Esophagus muscularis mucosa (tissue), 4 donors: ENCODE data around the gene RPS6KA5. TPM values are rescaled to one million over a fixed set of nuclear protein-coding genes. Genes with fewer than 3 reads are reported as not detected.

Experiments
- DNase-seq: peaks from one replicate; pipeline ENCODE4 v3.0.0-alpha.2; 2017; ENCODE audit errors: extremely low spot score
- H3K27ac ChIP-seq, 4 donors: fragments of 200-600 bp; sonication (generic); replicated peaks in 1 of 4; 1 replicate in 3 of 4; 2 replicates in 1 of 4; pipeline ENCODE4 v1.5.1; 2016 to 2019; ENCODE audit warnings: mild to moderate bottlenecking in 1 of 4
- H3K27me3 ChIP-seq, 4 donors: fragments of 200-600 bp; sonication (generic); one replicate each; pipeline versions ENCODE4 v1.5.1 to v1.6.0; 2016 to 2019
- H3K36me3 ChIP-seq, 4 donors: fragments of 200-600 bp; sonication (generic); one replicate each; pipeline ENCODE4 v1.5.1; 2016 to 2019
- H3K4me1 ChIP-seq, 4 donors: fragments of 200-600 bp; sonication (generic); one replicate each; pipeline ENCODE4 v1.5.1; 2016 to 2019
- H3K4me3 ChIP-seq, 4 donors: fragments of 200-600 bp; sonication (generic); 1 replicate in 2 of 4; 2 replicates in 2 of 4; pipeline ENCODE4 v1.5.1; 2016 to 2019; ENCODE audit warnings: mild to moderate bottlenecking in 4 of 4, moderate library complexity in 1 of 4
- H3K9me3 ChIP-seq, 4 donors: fragments of 200-600 bp; sonication (generic); 1 replicate in 3 of 4; 2 replicates in 1 of 4; pipeline ENCODE4 v1.5.1; 2016 to 2019
- EP300 ChIP-seq: sonication (generic); formaldehyde crosslinking; IDR thresholded peaks from one replicate; pipeline ENCODE4 v1.6.1; 2017; ENCODE audit warnings: antibody characterized with exemption
- POLR2A ChIP-seq: fragments of 450-650 bp; IDR thresholded peaks from one replicate; pipeline ENCODE4 v1.6.1; 2017; ENCODE audit warnings: antibody characterized with exemption, moderate library complexity, mild to moderate bottlenecking, low read depth
- POLR2AphosphoS5 ChIP-seq, 2 donors: sonication (generic); formaldehyde crosslinking; IDR thresholded peaks; one replicate each; pipeline ENCODE4 v1.6.1; 2017; ENCODE audit warnings: antibody characterized with exemption in 2 of 2
- WGBS: methylation state at CpG from one replicate; pipeline ENCODE4 v1.1.5; 2018; 5-methylcytosine and 5-hydroxymethylcytosine counted together
- intact Hi-C: fragments of 100-400 bp; cut with DNase I; formaldehyde crosslinking; loops from one replicate; pipeline ENCODE4 v1.15.1; 2023
- total RNA-seq, 4 donors: library from RNA; depleted of rRNA; stranded (reverse); fragments of >200 nt; gene quantifications; one replicate each; pipeline versions ENCODE4 v1.1.0 to v1.2.1, GENCODE V29; 2016
- TF ChIP-seq, protein P1 (sequence below), 3 experiments: fragments of 200-600 bp in 2 of 3; fragments of 450-650 bp in 1 of 3; sonication (generic) in 2 of 3; IDR thresholded peaks; one replicate each; pipeline ENCODE4 v1.5.1; 2017 to 2019; ENCODE audit warnings: antibody characterized with exemption in 3 of 3, mild to moderate bottlenecking in 2 of 3, moderate library complexity in 1 of 3

RPS6KA5 gene
- total RNA-seq, 4 donors from 2014 or later = 30.8 to 40.6 (median 35.0) TPM

DNA sequence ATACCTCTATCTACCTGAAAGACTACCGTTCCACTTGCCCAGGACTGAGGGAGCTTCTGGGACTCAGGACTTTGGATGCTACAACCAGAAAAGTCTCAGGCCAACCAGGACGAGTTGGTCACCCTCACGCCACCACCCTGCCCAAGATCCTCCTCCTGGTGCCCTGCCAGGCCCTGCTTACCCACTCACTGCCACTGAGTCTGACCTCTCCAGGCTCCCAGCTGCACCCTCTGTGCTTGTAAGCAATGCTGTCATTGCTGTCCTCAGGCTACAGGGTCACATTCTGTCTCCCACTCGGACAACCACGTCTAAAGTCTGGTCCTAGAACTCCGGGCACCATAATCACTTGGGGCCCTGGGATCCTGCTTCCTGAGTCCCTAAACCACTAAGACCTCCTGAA is 253.4 kb downstream of the RPS6KA5 start:
- Histone ChIP-seq H3K4me1 (peaks cover 53 to 80% (median 63%) of the 10 kb centered on the region in 4 donors), H3K27ac (peak overlapping the region in 3 of 4 donors; percentile 52 to 71 (median 68)), H3K4me3 (no peak overlapping the region), H3K9me3 (no peaks in the 10 kb centered on the region), H3K36me3 (peaks cover 0 to 3% (median 0%) of the 10 kb centered on the region in 4 donors), H3K27me3 (no peaks in the 10 kb centered on the region)
- no peak for TF ChIP-seq POLR2A
- no peak for TF ChIP-seq EP300
- TF ChIP-seq, protein P1, sequence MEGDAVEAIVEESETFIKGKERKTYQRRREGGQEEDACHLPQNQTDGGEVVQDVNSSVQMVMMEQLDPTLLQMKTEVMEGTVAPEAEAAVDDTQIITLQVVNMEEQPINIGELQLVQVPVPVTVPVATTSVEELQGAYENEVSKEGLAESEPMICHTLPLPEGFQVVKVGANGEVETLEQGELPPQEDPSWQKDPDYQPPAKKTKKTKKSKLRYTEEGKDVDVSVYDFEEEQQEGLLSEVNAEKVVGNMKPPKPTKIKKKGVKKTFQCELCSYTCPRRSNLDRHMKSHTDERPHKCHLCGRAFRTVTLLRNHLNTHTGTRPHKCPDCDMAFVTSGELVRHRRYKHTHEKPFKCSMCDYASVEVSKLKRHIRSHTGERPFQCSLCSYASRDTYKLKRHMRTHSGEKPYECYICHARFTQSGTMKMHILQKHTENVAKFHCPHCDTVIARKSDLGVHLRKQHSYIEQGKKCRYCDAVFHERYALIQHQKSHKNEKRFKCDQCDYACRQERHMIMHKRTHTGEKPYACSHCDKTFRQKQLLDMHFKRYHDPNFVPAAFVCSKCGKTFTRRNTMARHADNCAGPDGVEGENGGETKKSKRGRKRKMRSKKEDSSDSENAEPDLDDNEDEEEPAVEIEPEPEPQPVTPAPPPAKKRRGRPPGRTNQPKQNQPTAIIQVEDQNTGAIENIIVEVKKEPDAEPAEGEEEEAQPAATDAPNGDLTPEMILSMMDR (IDR thresholded peaks at IDR 0.05) = no peak
- no peak for TF ChIP-seq POLR2AphosphoS5 (IDR thresholded peaks at IDR 0.05)
- intact Hi-C loops = no loop called here
- 80% methylated on average over 5 of the region's 6 CpGs for WGBS
- no peak for DNase-seq

DNA sequence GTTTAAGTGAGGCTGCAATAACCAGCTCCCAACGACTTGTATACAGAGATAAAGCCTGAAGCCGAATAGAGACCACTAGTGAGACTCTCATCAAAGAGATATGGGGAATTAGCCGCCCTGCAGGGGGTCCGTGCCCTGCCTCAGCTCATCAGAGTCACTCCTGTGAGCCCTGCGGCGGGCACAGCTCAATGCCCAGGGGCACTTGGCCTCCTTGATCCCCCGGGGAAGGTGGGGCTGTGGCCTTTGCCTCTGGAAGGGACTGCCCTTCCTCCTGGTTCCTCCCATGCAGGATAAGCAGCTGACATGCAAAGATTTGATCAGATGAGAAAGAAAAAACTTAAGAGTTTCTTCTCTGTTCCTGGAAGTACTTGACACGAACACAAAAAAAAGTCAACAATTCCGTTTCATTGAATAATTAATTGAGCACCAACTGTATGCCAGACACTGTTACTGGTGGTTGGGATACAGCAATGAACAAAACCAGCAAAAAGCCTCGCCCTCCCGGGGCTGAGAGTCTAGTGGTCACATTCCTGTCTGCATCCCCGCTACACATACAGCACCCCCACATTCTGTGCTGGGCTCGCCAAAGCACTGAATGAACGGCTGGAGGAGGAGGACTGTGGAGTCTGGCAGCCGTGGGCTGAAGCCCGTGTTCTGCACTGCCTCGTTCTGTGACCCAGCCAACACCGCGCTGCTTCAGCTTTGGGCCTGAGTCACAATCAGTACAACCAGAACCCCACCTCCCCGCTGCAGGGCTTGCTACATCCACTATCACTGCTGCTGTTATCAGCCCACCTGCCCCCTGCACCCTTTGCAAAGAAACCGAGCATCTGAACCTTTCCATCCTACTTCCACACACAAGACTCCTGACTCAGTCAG is 254.5 kb downstream of the RPS6KA5 start:
- Histone ChIP-seq H3K4me1 (peaks cover 53 to 73% (median 63%) of the 10 kb centered on the region in 4 donors), H3K27ac (peak overlapping the region in 1 of 4 donors; percentile 68), H3K9me3 (no peaks in the 10 kb centered on the region), H3K36me3 (peaks cover 0 to 3% (median 0%) of the 10 kb centered on the region in 4 donors), H3K4me3 (no peak overlapping the region), H3K27me3 (no peaks in the 10 kb centered on the region)
- no peak for TF ChIP-seq POLR2AphosphoS5 (IDR thresholded peaks at IDR 0.05)
- no peak for TF ChIP-seq POLR2A
- TF ChIP-seq, protein P1 (IDR thresholded peaks at IDR 0.05) = no peak
- TF ChIP-seq EP300 = no peak
- WGBS = 74% methylated on average over 16 of the region's 21 CpGs
- intact Hi-C loops = no loop called here
- DNase-seq = no peak

DNA sequence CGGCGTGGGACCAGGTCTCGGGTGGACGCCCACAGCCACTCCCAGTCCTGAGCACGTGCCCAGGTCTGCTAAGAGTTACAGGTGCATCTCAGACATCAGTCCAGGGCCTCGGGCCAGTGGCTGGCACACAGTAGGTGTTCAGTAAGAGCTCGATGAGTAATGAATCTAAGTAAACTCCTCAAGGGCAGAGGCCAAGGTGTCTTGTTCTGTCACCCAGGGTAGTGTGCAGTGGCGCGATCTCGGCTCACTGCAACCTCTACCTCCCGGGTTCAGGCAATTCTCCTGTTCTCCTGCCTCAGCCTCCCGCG is 255.4 kb downstream of the RPS6KA5 start:
- Histone ChIP-seq H3K4me3 (no peak overlapping the region), H3K36me3 (peaks cover 0 to 3% (median 0%) of the 10 kb centered on the region in 4 donors), H3K4me1 (peaks cover 45 to 65% (median 60%) of the 10 kb centered on the region in 4 donors), H3K27me3 (no peaks in the 10 kb centered on the region), H3K9me3 (no peaks in the 10 kb centered on the region), H3K27ac (no peak overlapping the region)
- intact Hi-C loops = no loop called here
- 93% methylated on average over 8 of the region's 13 CpGs for WGBS
- no peak for TF ChIP-seq EP300
- TF ChIP-seq POLR2A = no peak
- TF ChIP-seq, protein P1 (IDR thresholded peaks at IDR 0.05) = no peak
- TF ChIP-seq POLR2AphosphoS5 (IDR thresholded peaks at IDR 0.05) = no peak
- DNase-seq = no peak

DNA sequence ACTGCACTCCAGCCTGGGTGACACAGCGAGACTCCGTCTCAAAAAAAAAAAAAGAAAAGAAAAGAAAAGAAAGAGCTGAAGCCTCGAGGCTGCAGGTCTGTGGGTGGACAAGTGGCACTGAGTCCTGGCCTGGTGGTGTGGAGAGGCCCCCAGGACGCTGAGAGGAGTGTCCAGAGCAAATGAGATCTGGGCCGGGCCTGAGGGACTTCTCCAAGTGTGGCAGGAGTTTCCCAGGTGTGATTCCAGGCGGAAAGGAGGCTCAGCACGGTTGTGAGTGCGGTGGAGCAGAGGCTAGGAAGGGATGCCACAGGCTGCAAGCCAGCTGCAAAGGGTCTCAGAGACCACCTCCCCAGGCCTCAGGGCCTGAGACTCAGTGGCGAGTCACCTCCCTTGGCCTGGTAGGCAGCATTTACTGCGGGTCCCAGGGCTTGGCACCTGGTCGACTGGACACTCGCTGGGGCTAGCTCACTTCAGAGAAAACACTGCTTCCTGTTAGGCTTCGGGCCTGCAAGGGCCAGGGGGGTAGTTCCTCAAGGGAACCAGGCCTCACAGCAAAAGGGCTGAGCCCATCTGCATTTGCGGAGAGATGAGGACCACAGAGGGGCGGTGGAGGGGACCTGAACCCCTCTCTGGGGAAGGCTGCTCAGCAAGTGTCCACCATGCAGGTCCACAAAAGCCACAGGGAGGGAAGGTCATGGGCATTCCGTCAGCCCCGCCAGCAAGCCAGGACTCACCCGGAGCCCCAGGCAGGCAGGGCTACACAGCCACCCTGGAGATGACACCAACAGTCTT is 256.0 kb downstream of the RPS6KA5 start:
- DNase-seq = no peak
- H3K9me3 ChIP-seq = no peaks in the 10 kb centered on the region
- H3K27ac ChIP-seq = peak overlapping the region in 3 of 4 donors; percentile 13 to 35 (median 29)
- 71% methylated on average over 14 of the region's 18 CpGs for WGBS
- no peak for TF ChIP-seq POLR2AphosphoS5 (IDR thresholded peaks at IDR 0.05)
- TF ChIP-seq POLR2A = no peak
- TF ChIP-seq, protein P1 (IDR thresholded peaks at IDR 0.05) = no peak
- TF ChIP-seq EP300 = no peak
- H3K4me3 ChIP-seq = no peak overlapping the region
- peaks cover 45 to 59% (median 55%) of the 10 kb centered on the region in 4 donors for H3K4me1 ChIP-seq
- intact Hi-C loops = no loop called here
- H3K27me3 ChIP-seq = no peaks in the 10 kb centered on the region
- H3K36me3 ChIP-seq = peaks cover 0 to 3% (median 0%) of the 10 kb centered on the region in 4 donors
